GM18870 (cell line): ENCODE results near the gene CHM.
A peak's percentile ranks its signal among the peaks of the same experiment; 100 is the strongest.
"Not testable (repeated sequence)": the region's sequence is repeated elsewhere in the genome, so short reads cannot be mapped to it uniquely, and the experiment has no call there.

Source experiments
- ATAC-seq: cut with Tn5 transposase; IDR thresholded peaks from one replicate; pipeline ENCODE4 v1.9.1; 2021; ENCODE audit warnings: moderate library complexity; ENCODE audit not compliant: unreplicated experiment

The CHM gene

GRCh38 chrX:85996555-85996954 is 50.8 kb downstream of the CHM start:
- ATAC-seq = no peak

GRCh38 chrX:85995641-85996040 is 51.7 kb downstream of the CHM start:
- no peak for ATAC-seq

- ATAC-seq = no peak
These were observed 52.6 kb downstream of the CHM start for GRCh38 chrX:85994797-85995196.

- ATAC-seq = no peak
These were observed 53.1 kb downstream of the CHM start for GRCh38 chrX:85994228-85994627.

- ATAC-seq = no peak
These were observed 53.7 kb downstream of the CHM start for GRCh38 chrX:85993539-85994197.

- no peak for ATAC-seq
These were observed 54.5 kb downstream of the CHM start for GRCh38 chrX:85992811-85993229.

- no peak for ATAC-seq
These were observed 59.0 kb downstream of the CHM start for GRCh38 chrX:85988353-85988752.

- ATAC-seq = no peak
These were observed 67.1 kb downstream of the CHM start for GRCh38 chrX:85980286-85980685.

GRCh38 chrX:85977218-85977617 is 70.1 kb downstream of the CHM start:
- ATAC-seq = peak; percentile 86

- not testable (repeated sequence) for ATAC-seq
These were observed 75.0 kb downstream of the CHM start for GRCh38 chrX:85972351-85972750.

GRCh38 chrX:85964744-85965143 is 82.6 kb downstream of the CHM start:
- no peak for ATAC-seq

GRCh38 chrX:85963736-85964135 is 83.6 kb downstream of the CHM start:
- ATAC-seq = no peak

GRCh38 chrX:85955510-85955909 is 91.8 kb downstream of the CHM start:
- no peak for ATAC-seq

GRCh38 chrX:85944751-85945150 is 102.6 kb downstream of the CHM start:
- not testable (repeated sequence) for ATAC-seq

- no peak for ATAC-seq
These were observed 106.1 kb downstream of the CHM start for GRCh38 chrX:85941275-85941674.

- ATAC-seq = not testable (repeated sequence)
These were observed 107.4 kb downstream of the CHM start for GRCh38 chrX:85939942-85940341.

- not testable (repeated sequence) for ATAC-seq
These were observed 113.0 kb downstream of the CHM start for GRCh38 chrX:85934399-85934798.

- ATAC-seq = no peak
These were observed 117.3 kb downstream of the CHM start for GRCh38 chrX:85930099-85930498.

GRCh38 chrX:85928606-85929005 is 118.8 kb downstream of the CHM start:
- no peak for ATAC-seq

- no peak for ATAC-seq
These were observed 119.6 kb downstream of the CHM start for GRCh38 chrX:85927740-85928139.

GRCh38 chrX:85922821-85923220 is 124.5 kb downstream of the CHM start:
- no peak for ATAC-seq

- ATAC-seq = not testable (repeated sequence)
These were observed 130.6 kb downstream of the CHM start for GRCh38 chrX:85916656-85917280.

- no peak for ATAC-seq
These were observed 132.9 kb downstream of the CHM start for GRCh38 chrX:85914431-85914830.
